K562 (cell line): ENCODE results near the gene PBX1. TPM values are rescaled to one million over a fixed set of nuclear protein-coding genes. Genes with fewer than 3 reads are reported as not detected.

Source experiments
- ATAC-seq: fragments of 200-7000 bp; cut with Tn5 transposase; 3 replicates; pipeline ENCODE4 v1.9.1; 2020; ENCODE audit warnings: moderate library complexity
- BruUV-seq: library from RNA; stranded (reverse); fragments of 400-500 nt; replicated peaks from 2 replicates; lab custom pipeline; 2021; lab: Mats Ljungman, UMichigan
- CTCF ChIA-PET: fragments of 300-600 bp; formaldehyde crosslinking; extraction: SDS; loops from one replicate; lab custom pipeline; 2021; ENCODE audit warnings: low intra/inter-chr PET ratio; lab: Yijun Ruan, JAX
- POLR2A ChIA-PET: fragments of 300-600, 350-650 bp; sonication (Branson Sonifier 250); formaldehyde crosslinking; extraction: SDS; loops from one replicate; lab custom pipeline; 2021; ENCODE audit warnings: antibody characterized with exemption, inconsistent platforms; lab: Yijun Ruan, JAX
- DNase-seq, 4 experiments: peaks; one replicate each; pipeline versions ENCODE4 v3.0.0 to v3.0.0-alpha.2; 2011 to 2018; ENCODE audit warnings: low spot score in 3 of 4, mixed read lengths in 3 of 4; ENCODE audit errors: extremely low read depth in 1 of 4
- FAIRE-seq: peaks from 2 replicates; lab custom pipeline; 2011; peaks lifted over from hg19 to GRCh38; lab: Jason Lieb, UNC
- H2AFZ ChIP-seq: 2 replicates; pipeline ENCODE4 v1.6.0; 2011; ENCODE audit warnings: low read depth, low read length, control low read depth, inconsistent platforms
- H3K27ac ChIP-seq: fragments of 200-600 bp; 3 replicates; pipeline ENCODE4 v1.8.0; 2011; ENCODE audit warnings: low read depth, mild to moderate bottlenecking, control low read depth, inconsistent platforms, low read length, moderate library complexity, mixed read lengths; ENCODE audit errors: extremely low read depth
- H3K27me3 ChIP-seq, 2 experiments: fragments of 300-600 bp in 1 of 2; 2 replicates in 1 of 2; 3 replicates in 1 of 2; pipeline versions ENCODE4 v1.6.0 to v1.8.0; 2011; ENCODE audit warnings: inconsistent platforms in 2 of 2, low read length in 2 of 2, mild to moderate bottlenecking in 1 of 2, mixed read lengths in 1 of 2, moderate library complexity in 1 of 2; ENCODE audit not compliant: control insufficient read depth in 2 of 2, insufficient read depth in 2 of 2
- H3K36me3 ChIP-seq: fragments of 300-600 bp; 3 replicates; pipeline ENCODE4 v1.8.0; 2011; ENCODE audit warnings: mild to moderate bottlenecking, low read length, inconsistent platforms; ENCODE audit not compliant: control insufficient read depth, insufficient read depth
- H3K4me1 ChIP-seq, 2 experiments: fragments of 200-600 bp in 1 of 2; replicated peaks in 1 of 2; 2 replicates in 1 of 2; 3 replicates in 1 of 2; pipeline versions ENCODE4 v1.5.1 to v1.8.0; 2011; ENCODE audit warnings: inconsistent platforms in 2 of 2, low read length in 2 of 2, mild to moderate bottlenecking in 1 of 2, mixed read lengths in 1 of 2, moderate library complexity in 1 of 2; ENCODE audit not compliant: control insufficient read depth in 2 of 2, insufficient read depth in 2 of 2
- H3K4me2 ChIP-seq: 2 replicates; pipeline ENCODE4 v1.6.1; 2011; ENCODE audit warnings: low read length, control low read depth, inconsistent platforms, mixed read lengths; ENCODE audit not compliant: insufficient read depth
- H3K4me3 ChIP-seq: fragments of 200-600 bp; sonication (generic), shearing (Covaris generic); 2 replicates; pipeline ENCODE4 v1.5.1; 2016; ENCODE audit warnings: control low read depth, inconsistent platforms
- H3K79me2 ChIP-seq: fragments of 200-600 bp; 3 replicates; pipeline ENCODE4 v1.8.0; 2011; ENCODE audit warnings: low read length, inconsistent platforms; ENCODE audit not compliant: control insufficient read depth, insufficient read depth
- H3K9ac ChIP-seq, 2 experiments: 2 replicates each; pipeline versions ENCODE4 v1.6.0 to v1.6.1; 2011; ENCODE audit warnings: low read depth in 2 of 2, low read length in 2 of 2, control low read depth in 1 of 2, inconsistent platforms in 1 of 2, mild to moderate bottlenecking in 1 of 2, mixed read lengths in 1 of 2; ENCODE audit not compliant: insufficient read depth in 1 of 2
- H3K9me1 ChIP-seq: one replicate; pipeline ENCODE4 v1.6.0; 2011; ENCODE audit warnings: inconsistent platforms, mild to moderate bottlenecking, low read length, moderate library complexity; ENCODE audit not compliant: control insufficient read depth, insufficient read depth
- H3K9me3 ChIP-seq: replicated peaks from 2 replicates; pipeline ENCODE4 v1.5.1; 2011; ENCODE audit warnings: low read depth, low read length, inconsistent platforms; ENCODE audit not compliant: control insufficient read depth, insufficient read depth
- H4K20me1 ChIP-seq: replicated peaks from 2 replicates; pipeline ENCODE4 v1.6.1; 2011; ENCODE audit warnings: low read length, inconsistent platforms, mixed read lengths; ENCODE audit not compliant: control insufficient read depth, insufficient read depth
- CEBPB ChIP-seq: fragments of 450-650 bp; IDR thresholded peaks from 2 replicates; pipeline ENCODE4 v1.6.1; 2016; ENCODE audit warnings: missing genetic modification characterization, missing compliant biosample characterization
- CHD2 ChIP-seq: IDR thresholded peaks from 2 replicates; pipeline ENCODE4 v1.6.1; 2011; ENCODE audit warnings: low read depth, low read length
- ERF ChIP-seq: fragments of 450-650 bp; formaldehyde crosslinking; IDR thresholded peaks from 2 replicates; pipeline ENCODE4 v1.4.0; 2020; ENCODE audit warnings: mild to moderate bottlenecking, mixed read lengths
- ESRRA ChIP-seq: fragments of 450-650 bp; IDR thresholded peaks from 2 replicates; pipeline ENCODE4 v1.6.1; 2014; ENCODE audit warnings: low read depth, mild to moderate bottlenecking, moderate library complexity, borderline replicate concordance
- ETV6 ChIP-seq, 3 experiments: fragments of 150-350 bp in 1 of 3; sonication (generic) in 1 of 3; formaldehyde crosslinking in 1 of 3; IDR thresholded peaks; 2 replicates each; pipeline versions ENCODE4 v1.6.1 to v1.8.0; 2014 to 2022; ENCODE audit warnings: borderline replicate concordance in 2 of 3, low read depth in 2 of 3, antibody characterized with exemption in 1 of 3, low read length in 1 of 3, mild to moderate bottlenecking in 1 of 3, missing genetic modification reagents in 1 of 3
- FOSL1 ChIP-seq: fragments of 200-800 bp; sonication (Bioruptor generic); conservative IDR thresholded peaks from 2 replicates; pipeline ENCODE4 v1.6.1; 2016; ENCODE audit warnings: missing genetic modification characterization, missing compliant biosample characterization
- NRF1 ChIP-seq, 2 experiments: fragments of 450-650 bp; IDR thresholded peaks in 1 of 2; conservative IDR thresholded peaks in 1 of 2; 2 replicates each; pipeline ENCODE4 v1.6.1; 2014; ENCODE audit warnings: mild to moderate bottlenecking in 2 of 2
- RFX1 ChIP-seq: fragments of 450-650 bp; IDR thresholded peaks from 2 replicates; pipeline ENCODE4 v1.6.1; 2016; ENCODE audit warnings: mild to moderate bottlenecking, moderate library complexity
- ZNF3 ChIP-seq: fragments of 250-450 bp; sonication (Bioruptor Pico); IDR thresholded peaks from 2 replicates; pipeline ENCODE4 v1.5.0; 2021; ENCODE audit warnings: mild to moderate bottlenecking, moderate library complexity
- ZNF41 ChIP-seq: fragments of 250-450 bp; sonication (Bioruptor Pico); conservative IDR thresholded peaks from 2 replicates; pipeline ENCODE4 v1.4.0; 2020; ENCODE audit warnings: mild to moderate bottlenecking
- ZNF77 ChIP-seq: fragments of 250-450 bp; sonication (Bioruptor Pico); IDR thresholded peaks from 2 replicates; pipeline ENCODE4 v1.5.0; 2020
- WGBS: fragments of 100-300 bp; shearing (Covaris generic); methylation state at CpG from one replicate; pipeline ENCODE4 v1.1.6; 2016; ENCODE audit warnings: low coverage, mixed read lengths; ENCODE audit not compliant: insufficient coverage; ENCODE audit errors: missing lambda C conversion rate; 5-methylcytosine and 5-hydroxymethylcytosine counted together
- in situ Hi-C: fragments of 300-500 bp; cut with MboI; formaldehyde crosslinking; loops from 4 replicates; pipeline ENCODE4 v1.15.0; 2018; ENCODE audit warnings: inconsistent platforms, mixed read lengths
- intact Hi-C: fragments of 100-400 bp; cut with micrococcal nuclease; formaldehyde crosslinking; loops from 2 replicates; pipeline ENCODE4 v1.14.2; 2022
- polyA plus RNA-seq, 8 experiments: library from polyadenylated mRNA; depleted of rRNA in 4 of 8; stranded (reverse) in 5 of 8; unstranded in 3 of 8; fragments of >200 nt; fragmentation: Nextera tagmentation in 2 of 8; fragmentation: Illumina TruSeq in 1 of 8; extraction: Ambion mirVana in 2 of 8; extraction: Trizol in 1 of 8; gene quantifications; 2 replicates each; pipeline versions ENCODE4 v1.2.1 to v1.2.3, GENCODE V29; 2011 to 2014; ENCODE audit warnings: inconsistent platforms in 1 of 8, missing spikeins in 1 of 8
- total RNA-seq, 7 experiments: library from RNA; depleted of rRNA in 6 of 7; stranded (reverse); fragments of >200 nt in 6 of 7; fragmentation: Illumina TruSeq in 2 of 7; extraction: Trizol in 2 of 7; gene quantifications; 2 replicates each; pipeline versions ENCODE4 v1.2.1 to v1.2.3, GENCODE V29; 2011 to 2021; ENCODE audit warnings: low replicate concordance in 1 of 7
- TF ChIP-seq, protein P1 (sequence below): IDR thresholded peaks from 2 replicates; pipeline ENCODE4 v1.6.1; 2011; ENCODE audit warnings: borderline replicate concordance, low read depth, mild to moderate bottlenecking, moderate library complexity, low read length; ENCODE audit not compliant: insufficient read depth, poor library complexity, severe bottlenecking
- TF ChIP-seq, protein P2 (sequence below), 2 experiments: fragments of 450-650 bp; IDR thresholded peaks; 2 replicates each; pipeline ENCODE4 v1.6.1; 2016; ENCODE audit warnings: mild to moderate bottlenecking in 2 of 2, borderline replicate concordance in 1 of 2, low read depth in 1 of 2, moderate library complexity in 1 of 2

The PBX1 gene
- total and polyA plus RNA-seq, 9 of the 15 experiments (the other 6 are each of a cell fraction or from before 2014, with no cell fraction given), result 0.03 to 0.62 (median 0.17) TPM

DNA sequence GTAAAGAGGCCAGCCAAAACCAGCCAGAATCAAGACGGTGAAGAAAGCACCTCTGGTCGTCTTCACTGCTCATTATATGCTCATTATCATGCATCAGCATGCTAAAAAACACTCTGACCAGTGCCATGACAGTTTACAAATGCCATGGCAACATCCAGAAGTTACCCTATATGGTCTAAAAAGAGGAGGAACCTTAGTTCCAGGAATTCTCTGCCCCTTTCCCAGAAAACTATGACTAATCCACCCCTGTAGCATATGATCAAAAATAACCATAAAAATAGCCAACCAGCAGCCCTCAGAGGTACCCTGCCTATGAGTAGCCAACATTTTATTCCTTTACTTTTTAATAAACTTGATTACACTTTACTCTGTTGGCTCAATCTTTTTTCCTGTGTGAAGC, 34.2 kb upstream of the PBX1 start:
- Histone ChIP-seq H3K9ac (no peak overlapping the region), H3K9me1 (no peaks in the 10 kb centered on the region), H3K4me2 (no peak overlapping the region), H3K36me3 (no peaks in the 10 kb centered on the region), H3K79me2 (no peaks in the 10 kb centered on the region), H3K4me3 (no peak overlapping the region), H3K9me3 (no peaks in the 10 kb centered on the region), H2AFZ (no peak overlapping the region), H3K4me1 (no peaks in the 10 kb centered on the region), H4K20me1 (no peaks in the 10 kb centered on the region), H3K27me3 (no peaks in the 10 kb centered on the region), H3K27ac (no peak overlapping the region)
- intact Hi-C loops, result no loop called here
- WGBS, result 0% methylated on average over 2 of the region's 2 CpGs
- POLR2A ChIA-PET, result interaction anchor here (0.7 kb wide), 1 partner anchor 108 kb away, joined by 3 read pairs; no protein-coding TSS in a partner anchor
- ATAC-seq (no peak), FAIRE-seq (no peak), DNase-seq (peak in 1 of 4 experiments; percentile 14)
- in situ Hi-C loops, result no loop called here
- CTCF ChIA-PET, result no interaction called here
- BruUV-seq, result no TSS peak
- TF ChIP-seq ERF (CRISPR knock-in tag) (no peak), ESRRA (no peak), CHD2 (no peak), ETV6 (IDR thresholded peaks at IDR 0.05; ENCODE audit: borderline replicate concordance in 1 of 2, low read depth in 2 of 2, low read length in 1 of 2) (no peak), ETV6 (CRISPR knock-in tag; IDR thresholded peaks at IDR 0.05; ENCODE audit: borderline replicate concordance) (no peak), ZNF77 (no peak), FOSL1 (peak; percentile 77), ZNF41 (CRISPR knock-in tag) (no peak), CEBPB (tag) (no peak), NRF1 (conservative IDR thresholded peaks at IDR 0.05 in 1 of 2, IDR thresholded peaks at IDR 0.05 in 1 of 2) (no peak), ZNF3 (no peak), RFX1 (peak; percentile 67)
- TF ChIP-seq, protein P1, sequence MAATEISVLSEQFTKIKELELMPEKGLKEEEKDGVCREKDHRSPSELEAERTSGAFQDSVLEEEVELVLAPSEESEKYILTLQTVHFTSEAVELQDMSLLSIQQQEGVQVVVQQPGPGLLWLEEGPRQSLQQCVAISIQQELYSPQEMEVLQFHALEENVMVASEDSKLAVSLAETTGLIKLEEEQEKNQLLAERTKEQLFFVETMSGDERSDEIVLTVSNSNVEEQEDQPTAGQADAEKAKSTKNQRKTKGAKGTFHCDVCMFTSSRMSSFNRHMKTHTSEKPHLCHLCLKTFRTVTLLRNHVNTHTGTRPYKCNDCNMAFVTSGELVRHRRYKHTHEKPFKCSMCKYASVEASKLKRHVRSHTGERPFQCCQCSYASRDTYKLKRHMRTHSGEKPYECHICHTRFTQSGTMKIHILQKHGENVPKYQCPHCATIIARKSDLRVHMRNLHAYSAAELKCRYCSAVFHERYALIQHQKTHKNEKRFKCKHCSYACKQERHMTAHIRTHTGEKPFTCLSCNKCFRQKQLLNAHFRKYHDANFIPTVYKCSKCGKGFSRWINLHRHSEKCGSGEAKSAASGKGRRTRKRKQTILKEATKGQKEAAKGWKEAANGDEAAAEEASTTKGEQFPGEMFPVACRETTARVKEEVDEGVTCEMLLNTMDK, result no peak
- TF ChIP-seq, protein P2, sequence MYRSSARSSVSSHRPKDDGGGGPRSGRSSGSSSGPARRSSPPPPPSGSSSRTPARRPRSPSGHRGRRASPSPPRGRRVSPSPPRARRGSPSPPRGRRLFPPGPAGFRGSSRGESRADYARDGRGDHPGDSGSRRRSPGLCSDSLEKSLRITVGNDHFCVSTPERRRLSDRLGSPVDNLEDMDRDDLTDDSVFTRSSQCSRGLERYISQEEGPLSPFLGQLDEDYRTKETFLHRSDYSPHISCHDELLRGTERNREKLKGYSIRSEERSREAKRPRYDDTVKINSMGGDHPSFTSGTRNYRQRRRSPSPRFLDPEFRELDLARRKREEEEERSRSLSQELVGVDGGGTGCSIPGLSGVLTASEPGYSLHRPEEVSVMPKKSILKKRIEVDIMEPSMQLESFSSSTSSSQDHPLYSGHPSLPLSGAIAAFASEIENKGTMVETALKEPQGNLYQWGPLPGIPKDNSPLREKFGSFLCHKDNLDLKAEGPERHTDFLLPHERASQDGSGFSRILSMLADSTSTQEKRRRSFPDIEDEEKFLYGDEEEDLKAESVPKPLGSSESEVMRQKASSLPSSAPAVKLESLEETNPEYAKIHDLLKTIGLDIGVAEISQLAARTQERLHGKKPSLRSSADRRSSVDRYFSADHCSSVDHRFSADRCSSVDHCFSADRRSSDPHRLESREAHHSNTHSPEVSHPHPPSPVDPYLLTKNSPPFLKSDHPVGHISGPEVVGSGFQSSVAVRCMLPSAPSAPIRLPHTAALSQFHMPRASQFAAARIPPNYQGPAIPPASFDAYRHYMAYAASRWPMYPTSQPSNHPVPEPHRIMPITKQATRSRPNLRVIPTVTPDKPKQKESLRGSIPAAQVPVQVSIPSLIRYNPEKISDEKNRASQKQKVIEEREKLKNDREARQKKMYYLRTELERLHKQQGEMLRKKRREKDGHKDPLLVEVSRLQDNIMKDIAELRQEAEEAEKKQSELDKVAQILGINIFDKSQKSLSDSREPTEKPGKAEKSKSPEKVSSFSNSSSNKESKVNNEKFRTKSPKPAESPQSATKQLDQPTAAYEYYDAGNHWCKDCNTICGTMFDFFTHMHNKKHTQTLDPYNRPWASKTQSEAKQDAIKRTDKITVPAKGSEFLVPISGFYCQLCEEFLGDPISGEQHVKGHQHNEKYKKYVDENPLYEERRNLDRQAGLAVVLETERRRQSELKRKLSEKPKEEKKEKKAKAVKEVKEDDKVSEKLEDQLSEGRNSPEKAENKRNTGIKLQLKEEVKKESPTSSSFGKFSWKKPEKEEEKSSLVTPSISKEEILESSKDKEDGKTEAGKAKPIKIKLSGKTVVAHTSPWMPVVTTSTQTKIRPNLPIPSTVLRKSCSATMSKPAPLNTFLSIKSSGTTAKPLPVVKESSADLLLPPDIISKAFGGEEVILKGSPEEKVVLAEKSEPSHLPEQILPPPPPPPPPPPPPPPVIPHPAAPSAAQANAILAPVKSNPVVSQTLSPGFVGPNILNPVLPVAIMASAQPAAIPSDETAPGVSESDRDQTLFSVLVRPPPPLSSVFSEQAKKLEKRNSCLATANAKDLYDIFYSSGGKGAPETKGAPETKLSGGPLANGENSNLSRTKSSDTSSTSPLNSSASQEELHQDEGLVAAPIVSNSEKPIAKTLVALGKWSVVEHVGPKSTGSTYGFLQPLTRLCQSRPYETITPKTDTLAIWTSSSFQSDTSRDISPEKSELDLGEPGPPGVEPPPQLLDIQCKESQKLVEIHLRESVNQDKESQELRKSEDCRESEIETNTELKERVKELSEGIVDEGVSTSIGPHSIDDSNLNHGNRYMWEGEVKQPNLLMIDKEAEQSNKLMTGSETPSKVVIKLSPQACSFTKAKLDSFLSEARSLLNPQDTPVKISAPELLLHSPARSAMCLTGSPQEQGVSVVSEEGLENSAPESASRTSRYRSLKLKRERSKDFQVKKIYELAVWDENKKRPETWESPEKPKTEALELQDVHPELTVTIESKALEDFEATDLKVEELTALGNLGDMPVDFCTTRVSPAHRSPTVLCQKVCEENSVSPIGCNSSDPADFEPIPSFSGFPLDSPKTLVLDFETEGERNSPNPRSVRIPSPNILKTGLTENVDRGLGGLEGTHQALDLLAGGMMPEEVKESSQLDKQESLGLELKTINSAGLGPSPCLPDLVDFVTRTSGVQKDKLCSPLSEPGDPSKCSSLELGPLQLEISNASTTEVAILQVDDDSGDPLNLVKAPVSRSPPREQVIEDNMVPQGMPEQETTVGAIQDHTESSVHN (IDR thresholded peaks at IDR 0.05; ENCODE audit: borderline replicate concordance in 1 of 2, low read depth in 1 of 2), result no peak
